H1 (cell line): ENCODE data around the gene ZFYVE21. TPM values are rescaled to one million over a fixed set of nuclear protein-coding genes. Genes with fewer than 3 reads are reported as not detected.

Experiments
- BACH1 ChIP-seq: IDR thresholded peaks from 2 replicates; pipeline ENCODE4 v1.6.1; 2012; ENCODE audit warnings: low read length, improper control_type of control experiment
- CEBPB ChIP-seq: IDR thresholded peaks from 2 replicates; pipeline ENCODE4 v1.6.1; 2012; ENCODE audit warnings: low read depth, low read length
- CHD2 ChIP-seq: IDR thresholded peaks from 2 replicates; pipeline ENCODE4 v1.6.1; 2012; ENCODE audit warnings: low read length, improper control_type of control experiment
- CHD7 ChIP-seq: fragments of 300-600 bp; sonication (generic); IDR thresholded peaks from 2 replicates; pipeline ENCODE4 v1.7.1; 2012; ENCODE audit warnings: low read length, moderate library complexity, mild to moderate bottlenecking, inconsistent platforms; ENCODE audit not compliant: insufficient replicate concordance
- CREB1 ChIP-seq: IDR thresholded peaks from 2 replicates; pipeline ENCODE4 v1.6.1; 2012; ENCODE audit warnings: inconsistent platforms
- EGR1 ChIP-seq: IDR thresholded peaks from 2 replicates; pipeline ENCODE4 v1.6.1; 2011; ENCODE audit warnings: low read depth, low read length, borderline replicate concordance
- FOSL1 ChIP-seq: IDR thresholded peaks from 2 replicates; pipeline ENCODE4 v1.6.1; 2011; ENCODE audit warnings: mild to moderate bottlenecking, low read depth, low read length, moderate library complexity; ENCODE audit not compliant: insufficient read depth
- RBBP5 ChIP-seq: IDR thresholded peaks from 2 replicates; pipeline ENCODE4 v1.7.1; 2012; ENCODE audit warnings: low read depth, mild to moderate bottlenecking, inconsistent platforms, low read length, moderate library complexity, borderline replicate concordance
- SIX5 ChIP-seq: IDR thresholded peaks from 2 replicates; pipeline ENCODE4 v1.6.1; 2011; ENCODE audit warnings: mild to moderate bottlenecking, low read depth, low read length
- SUZ12 ChIP-seq: fragments of 200-600 bp; sonication (generic); IDR thresholded peaks from 2 replicates; pipeline ENCODE4 v1.6.1; 2012; ENCODE audit warnings: mild to moderate bottlenecking, inconsistent platforms, low read length, moderate library complexity, mixed read lengths
- TEAD4 ChIP-seq: IDR thresholded peaks from 2 replicates; pipeline ENCODE4 v1.6.1; 2012; ENCODE audit warnings: low read depth, low read length, inconsistent platforms, mixed read lengths
- YY1 ChIP-seq: IDR thresholded peaks from 2 replicates; pipeline ENCODE4 v1.6.1; 2011; ENCODE audit warnings: low read depth, mild to moderate bottlenecking, low read length
- polyA plus RNA-seq, 7 experiments: library from polyadenylated mRNA; depleted of rRNA in 3 of 7; stranded (reverse) in 5 of 7; unstranded in 2 of 7; fragments of >200 nt in 5 of 7; fragments of 200-250 nt in 2 of 7; gene quantifications; 1 replicate in 5 of 7; 2 replicates in 1 of 7; 4 replicates in 1 of 7; pipeline versions ENCODE4 v1.2.1 to v1.2.3, GENCODE V29; 2011 to 2013; ENCODE audit warnings: missing spikeins in 2 of 7, mixed read lengths in 2 of 7
- total RNA-seq: library from RNA; stranded (reverse); fragmentation: NEBNext Ultra II Directional; extraction: Animal tissue kit (Norgen Biotek cat#: 25700); gene quantifications from 2 replicates; pipeline ENCODE4 v1.2.1, GENCODE V29; 2021

The ZFYVE21 gene
- total and polyA plus RNA-seq, 2 of the 8 experiments (the other 6 are each of a cell fraction or from before 2014, with no cell fraction given): 53.4 to 127 TPM

GRCh38 chr14:103699901-103700752, 15.5 kb upstream of the ZFYVE21 start (continued):
- TF ChIP-seq CHD7: no peak
- TF ChIP-seq CEBPB: no peak
- no peak for TF ChIP-seq SIX5
- no peak for TF ChIP-seq EGR1
- TF ChIP-seq CREB1: no peak
- no peak for TF ChIP-seq BACH1
- no peak for TF ChIP-seq RBBP5
- no peak for TF ChIP-seq FOSL1
- no peak for TF ChIP-seq CHD2
- no peak for TF ChIP-seq SUZ12
- TF ChIP-seq YY1: no peak
- TF ChIP-seq TEAD4: no peak
